Eye (tissue), 1 donor: ENCODE data around the gene PCBP1.
A peak's percentile ranks its signal among the peaks of the same experiment; 100 is the strongest.
"Not testable (repeated sequence)": the region's sequence is repeated elsewhere in the genome, so short reads cannot be mapped to it uniquely, and the experiment has no call there.

ENCODE experiments used
- DNase-seq: peaks from one replicate; pipeline ENCODE4 v3.0.0-alpha.2; 2015

PCBP1 gene

GRCh38 chr2:70101174-70101573, 13.9 kb downstream of the PCBP1 start:
- no peak for DNase-seq

- not testable (repeated sequence) for DNase-seq
These were observed 14.4 kb downstream of the PCBP1 start for GRCh38 chr2:70101686-70102085.

- DNase-seq: not testable (repeated sequence)
These were observed 15.1 kb downstream of the PCBP1 start for GRCh38 chr2:70102323-70102905.

GRCh38 chr2:70103531-70104061, 16.3 kb downstream of the PCBP1 start:
- DNase-seq: no peak

- DNase-seq: peak; percentile 95
These were observed 17.2 kb downstream of the PCBP1 start for GRCh38 chr2:70104231-70105111.

GRCh38 chr2:70106138-70106537, 18.9 kb downstream of the PCBP1 start:
- not testable (repeated sequence) for DNase-seq

GRCh38 chr2:70110397-70110796, 23.1 kb downstream of the PCBP1 start:
- not testable (repeated sequence) for DNase-seq

GRCh38 chr2:70111752-70112591, 24.7 kb downstream of the PCBP1 start:
- DNase-seq: peak; percentile 34

- no peak for DNase-seq
These were observed 26.2 kb downstream of the PCBP1 start for GRCh38 chr2:70113359-70114070.

- DNase-seq: peak; percentile 27
These were observed 28.6 kb downstream of the PCBP1 start for GRCh38 chr2:70115646-70116442.

GRCh38 chr2:70116936-70117552, 29.8 kb downstream of the PCBP1 start:
- DNase-seq: peak; percentile 87

- DNase-seq: peak; percentile 89
These were observed 31.6 kb downstream of the PCBP1 start for GRCh38 chr2:70118798-70119454.

GRCh38 chr2:70121627-70122372, 34.5 kb downstream of the PCBP1 start:
- no peak for DNase-seq

- DNase-seq: no peak
These were observed 35.2 kb downstream of the PCBP1 start for GRCh38 chr2:70122470-70122869.

GRCh38 chr2:70123051-70123828, 36.0 kb downstream of the PCBP1 start:
- DNase-seq: peak; percentile 82

GRCh38 chr2:70123829-70124116, 36.5 kb downstream of the PCBP1 start:
- no peak for DNase-seq

- DNase-seq: peak; percentile 94
These were observed 37.8 kb downstream of the PCBP1 start for GRCh38 chr2:70124983-70125480.

- DNase-seq: no peak
These were observed 38.2 kb downstream of the PCBP1 start for GRCh38 chr2:70125498-70125898.

GRCh38 chr2:70126413-70126812, 39.1 kb downstream of the PCBP1 start:
- no peak for DNase-seq
